ENCODE results near the gene NPR3.
"Not testable (repeated sequence)": the region's sequence is repeated elsewhere in the genome, so short reads cannot be mapped to it uniquely, and the experiment has no call there.

The NPR3 gene

DNA sequence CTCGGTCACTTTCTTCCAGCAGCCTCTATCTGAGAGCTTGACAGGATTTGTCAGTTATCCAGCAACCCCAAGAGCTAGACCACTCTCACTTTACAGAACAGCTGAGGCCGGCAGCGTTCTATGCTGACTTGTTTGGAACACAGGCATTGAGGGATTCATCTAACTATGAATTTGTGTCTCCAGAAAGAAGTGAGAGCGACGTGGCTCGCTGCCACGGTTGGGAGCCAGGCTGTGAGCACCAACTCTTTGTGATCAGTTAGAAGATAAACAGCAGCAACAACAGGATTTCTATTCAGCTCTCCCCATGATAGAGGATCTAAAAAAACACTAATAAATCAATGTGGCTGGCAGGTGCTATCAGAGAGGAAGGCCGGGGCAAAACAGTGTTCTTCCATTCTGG is 58.6 kb downstream of the NPR3 start:
- DNase-seq: no peak

DNA sequence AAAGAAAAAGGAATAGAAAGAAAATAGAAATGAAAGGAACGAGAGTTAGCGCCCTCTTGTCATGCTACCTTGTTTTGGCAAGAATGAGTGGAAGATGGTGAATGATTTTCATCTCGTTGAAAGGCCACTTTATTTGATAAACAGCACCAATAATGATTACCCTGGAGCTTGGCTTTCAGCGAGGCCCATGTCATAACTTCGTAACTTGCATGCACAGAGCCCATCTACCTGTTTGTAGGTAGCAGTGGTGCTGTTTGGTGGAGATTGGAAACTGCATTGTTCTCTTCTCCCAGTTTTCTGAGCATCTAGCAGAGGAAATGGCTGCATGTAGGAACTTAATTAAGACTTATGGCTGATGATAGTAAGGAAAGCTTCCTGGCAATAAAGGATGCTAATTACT is 59.3 kb downstream of the NPR3 start:
- DNase-seq: no peak

DNA sequence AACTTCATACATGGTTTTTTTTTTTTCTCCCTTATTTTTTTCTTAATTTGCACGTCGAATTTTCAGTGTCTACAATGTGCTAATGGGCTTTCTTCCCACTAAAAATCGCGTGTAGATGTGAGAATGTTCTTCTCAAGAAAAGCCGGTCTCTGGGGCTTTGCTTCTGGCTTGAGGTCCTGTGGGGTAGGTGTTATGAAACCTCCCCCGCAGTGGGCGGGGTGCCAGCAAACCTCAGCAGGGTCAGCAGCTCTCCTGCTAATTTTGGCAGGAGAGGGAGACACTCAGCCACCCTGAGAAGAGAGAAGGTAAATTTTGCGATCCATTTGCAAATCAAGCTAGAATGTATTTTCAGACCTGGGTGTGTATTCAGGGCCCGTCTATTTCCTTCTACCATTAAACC is 59.9 kb downstream of the NPR3 start:
- no peak for DNase-seq

DNA sequence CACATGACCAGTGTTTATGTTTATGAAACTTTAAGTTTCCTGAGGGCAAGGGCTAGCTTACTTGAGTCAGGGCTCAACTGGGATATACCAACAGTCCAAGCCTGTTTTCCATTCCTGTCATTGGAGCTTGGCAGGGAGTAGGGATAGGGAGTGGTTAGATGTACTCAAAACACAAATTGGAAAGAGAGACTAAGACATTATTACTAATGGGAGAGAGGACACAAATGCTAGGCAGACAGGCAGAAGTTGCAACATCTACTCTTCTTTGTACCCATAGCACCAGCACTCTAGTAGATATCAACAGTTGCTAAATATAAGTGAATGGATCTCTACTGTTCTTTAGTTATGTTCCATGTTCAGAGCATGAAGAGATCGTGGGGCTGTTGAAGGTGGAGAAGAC is 62.8 kb downstream of the NPR3 start:
- no peak for DNase-seq

GRCh38 chr5:32776200-32776599 is 65.1 kb downstream of the NPR3 start:
- no peak for DNase-seq

DNA sequence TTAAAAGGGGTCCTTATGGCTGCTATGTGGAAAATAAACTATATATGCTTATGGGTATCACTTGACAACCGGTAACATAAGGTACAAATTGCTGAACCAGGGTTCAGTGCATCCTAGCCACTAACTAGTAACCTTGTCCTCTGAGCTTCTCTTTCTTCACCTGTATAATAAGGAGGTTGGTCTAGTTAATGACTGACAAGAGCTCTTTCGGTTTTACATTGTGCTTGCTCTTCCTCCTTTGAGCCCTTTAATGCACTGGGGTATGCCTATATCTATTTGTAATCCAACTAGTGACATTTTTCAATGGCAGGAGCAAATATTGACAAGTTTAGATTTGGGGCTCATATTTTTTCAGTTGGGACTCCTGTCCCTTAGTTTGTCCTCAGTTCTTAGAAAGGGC is 66.1 kb downstream of the NPR3 start:
- DNase-seq: no peak

DNA sequence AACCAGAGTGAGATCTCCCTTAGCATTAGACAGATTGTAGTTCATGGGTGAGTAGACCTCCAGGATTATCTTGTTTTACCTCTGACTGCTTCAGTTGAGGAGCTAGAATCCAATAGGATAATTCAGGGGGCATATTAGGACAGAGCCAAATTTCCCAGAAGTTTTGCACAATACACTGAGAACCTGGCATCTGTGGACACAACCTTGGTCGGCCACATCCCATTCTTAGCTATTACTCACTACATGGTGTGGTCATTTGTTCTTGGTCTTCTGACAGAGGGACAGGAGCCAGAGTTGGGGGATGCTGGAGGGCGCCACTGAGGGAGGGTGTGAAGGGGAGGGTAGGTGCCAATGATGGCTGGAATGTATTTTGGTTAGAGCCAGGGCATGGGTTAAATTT is 66.6 kb downstream of the NPR3 start:
- DNase-seq: no peak

- DNase-seq: no peak
Observed at GRCh38 chr5:32778403-32778802, 67.3 kb downstream of the NPR3 start.

GRCh38 chr5:32779754-32780415 is 68.8 kb downstream of the NPR3 start:
- DNase-seq: no peak

DNA sequence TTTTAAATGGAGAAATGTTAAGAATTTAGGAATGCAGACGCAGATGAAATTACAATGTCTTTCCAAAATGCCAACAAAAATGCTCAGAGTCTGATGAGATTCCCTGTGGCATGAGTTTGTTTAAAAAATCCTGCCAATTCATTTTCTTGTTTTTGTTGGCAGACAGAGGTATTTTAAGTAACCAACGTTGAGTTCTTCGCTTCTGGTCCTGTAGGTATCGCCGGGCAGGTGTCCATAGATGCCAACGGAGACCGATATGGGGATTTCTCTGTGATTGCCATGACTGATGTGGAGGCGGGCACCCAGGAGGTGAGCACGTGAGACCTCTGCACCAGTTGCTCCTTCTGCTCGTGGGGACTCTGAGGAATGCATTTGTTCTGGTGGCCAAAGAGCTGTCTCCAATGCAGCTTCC is 69.4 kb downstream of the NPR3 start:
- no peak for DNase-seq

DNA sequence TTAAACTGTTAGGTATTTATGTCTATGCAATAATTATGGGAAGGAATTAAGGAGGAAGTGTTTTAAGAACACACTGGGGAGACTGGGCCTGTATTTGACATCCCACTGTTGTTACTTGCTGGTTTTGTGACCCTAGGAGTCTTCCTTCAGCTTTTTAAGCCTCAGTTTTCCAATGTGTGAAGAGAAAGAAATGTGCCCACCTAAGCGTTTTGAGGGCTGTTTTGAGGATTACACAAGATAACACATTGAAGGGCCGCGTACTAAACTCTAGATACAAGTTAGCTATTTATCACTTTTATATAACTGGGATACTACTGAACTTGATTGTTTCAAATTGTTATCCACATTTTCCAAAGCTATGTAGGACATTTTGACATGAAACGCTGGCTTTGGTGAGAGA is 72.5 kb downstream of the NPR3 start:
- DNase-seq: no peak

GRCh38 chr5:32785611-32786254 is 74.6 kb downstream of the NPR3 start:
- no peak for DNase-seq

- no peak for DNase-seq
Observed at GRCh38 chr5:32786311-32786710, 75.2 kb downstream of the NPR3 start.

- no peak for DNase-seq
Observed at GRCh38 chr5:32790411-32790951, 79.4 kb downstream of the NPR3 start.

- DNase-seq: no peak
Observed at GRCh38 chr5:32791536-32792243, 80.6 kb downstream of the NPR3 start.

DNA sequence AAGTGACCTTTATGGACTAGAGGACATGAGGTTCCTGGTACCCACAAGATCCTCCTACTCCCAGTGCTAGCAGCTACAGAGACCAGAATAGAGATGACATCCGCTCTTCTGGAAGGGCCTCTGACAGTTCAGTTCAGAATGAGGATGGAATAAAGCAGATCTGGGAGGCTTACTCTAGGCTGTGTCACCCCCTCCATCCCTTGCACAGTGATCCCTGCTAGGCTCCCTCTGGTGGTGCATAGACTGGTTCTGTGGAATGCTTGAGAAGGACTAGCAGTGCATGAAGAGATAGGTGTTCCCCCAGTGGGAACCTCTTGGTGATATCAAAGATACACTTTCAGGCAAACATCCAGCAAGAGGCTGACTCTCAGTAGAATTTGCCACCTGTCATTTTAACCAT is 83.0 kb downstream of the NPR3 start:
- no peak for DNase-seq

GRCh38 chr5:32802764-32803163 is 91.6 kb downstream of the NPR3 start:
- DNase-seq: no peak

- no peak for DNase-seq
Observed at GRCh38 chr5:32803656-32804055, 92.5 kb downstream of the NPR3 start.

GRCh38 chr5:32805462-32805861 is 94.3 kb downstream of the NPR3 start:
- not testable (repeated sequence) for DNase-seq

DNA sequence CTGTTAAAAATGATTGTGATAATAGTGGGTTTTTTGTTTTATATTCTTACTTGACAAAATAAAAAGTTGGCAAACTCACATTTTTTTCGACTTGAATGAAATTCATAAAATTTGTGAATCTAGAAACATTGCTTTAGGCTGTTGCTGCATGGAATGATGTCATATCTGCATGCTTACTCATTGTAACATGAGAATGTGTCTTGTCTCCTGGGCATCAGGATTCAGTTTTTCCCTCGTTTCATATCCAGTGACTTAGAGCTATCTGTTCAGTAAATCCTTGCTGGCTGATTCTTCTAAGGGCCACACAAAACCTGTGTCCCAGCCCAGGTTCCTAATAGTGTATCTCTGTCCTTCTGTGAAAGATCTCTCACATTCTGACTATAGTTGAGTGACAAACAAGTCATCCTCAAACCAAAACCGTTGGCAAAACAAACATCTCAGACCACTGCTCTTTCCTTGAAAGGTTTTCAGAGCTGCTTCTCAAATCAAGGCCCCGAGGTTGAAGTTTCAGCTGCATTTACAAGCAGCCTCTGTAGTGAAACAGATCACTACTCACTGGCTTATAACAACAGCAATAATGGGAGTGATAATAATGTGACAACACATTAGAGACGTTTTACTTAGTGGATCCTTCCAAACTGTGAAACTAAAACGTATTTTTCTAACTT is 95.0 kb downstream of the NPR3 start:
- DNase-seq: no peak

- DNase-seq: no peak
Observed at GRCh38 chr5:32808783-32809182, 97.7 kb downstream of the NPR3 start.

- no peak for DNase-seq
Observed at GRCh38 chr5:32810804-32811203, 99.7 kb downstream of the NPR3 start.

DNA sequence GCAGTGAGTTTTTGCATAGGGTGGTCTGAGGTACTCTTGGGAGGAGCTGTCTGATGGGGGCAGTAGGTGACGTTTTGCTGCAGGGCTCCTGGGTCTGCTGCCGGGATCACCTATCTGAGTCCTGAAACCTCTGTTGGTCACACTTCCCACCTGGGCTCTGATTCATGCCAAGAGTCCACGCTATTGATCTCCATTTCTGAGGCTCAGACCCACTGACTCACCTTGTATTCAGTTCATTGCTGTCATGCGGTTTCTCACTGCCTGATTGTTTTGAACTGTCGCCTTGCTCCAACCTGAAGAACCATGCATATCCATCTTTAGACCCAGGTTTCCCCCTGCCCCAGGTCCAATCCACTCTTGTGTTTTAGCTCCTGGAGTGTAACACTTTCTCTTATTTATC is 101.3 kb downstream of the NPR3 start:
- DNase-seq: no peak

- DNase-seq: no peak
Observed at GRCh38 chr5:32814141-32814540, 103.0 kb downstream of the NPR3 start.

All from stimulated activated CD4-positive, alpha-beta T cell treated with anti-CD3 and anti-CD28 coated beads, Interleukin-4, amount 100 ng/mL, for 1 hour (primary cell).